Fibroblast of mammary gland (primary cell): Measurements from ENCODE around the gene AGBL5.
A peak's percentile ranks its signal among the peaks of the same experiment; 100 is the strongest.

Experiments used
- DNase-seq: peaks from one replicate; pipeline ENCODE4 v3.0.0-alpha.2; 2010; ENCODE audit warnings: low read depth
- H3K4me3 ChIP-seq: 2 replicates; pipeline ENCODE4 v1.5.1; 2011; ENCODE audit warnings: low read depth, mild to moderate bottlenecking, low read length, moderate library complexity; ENCODE audit not compliant: control insufficient read depth
- TF ChIP-seq, protein P1 (sequence below): conservative IDR thresholded peaks from 2 replicates; pipeline ENCODE4 v1.5.1; 2011; ENCODE audit warnings: low read depth, low read length, inconsistent platforms; ENCODE audit not compliant: control insufficient read depth, insufficient read depth

The AGBL5 gene, protein sequence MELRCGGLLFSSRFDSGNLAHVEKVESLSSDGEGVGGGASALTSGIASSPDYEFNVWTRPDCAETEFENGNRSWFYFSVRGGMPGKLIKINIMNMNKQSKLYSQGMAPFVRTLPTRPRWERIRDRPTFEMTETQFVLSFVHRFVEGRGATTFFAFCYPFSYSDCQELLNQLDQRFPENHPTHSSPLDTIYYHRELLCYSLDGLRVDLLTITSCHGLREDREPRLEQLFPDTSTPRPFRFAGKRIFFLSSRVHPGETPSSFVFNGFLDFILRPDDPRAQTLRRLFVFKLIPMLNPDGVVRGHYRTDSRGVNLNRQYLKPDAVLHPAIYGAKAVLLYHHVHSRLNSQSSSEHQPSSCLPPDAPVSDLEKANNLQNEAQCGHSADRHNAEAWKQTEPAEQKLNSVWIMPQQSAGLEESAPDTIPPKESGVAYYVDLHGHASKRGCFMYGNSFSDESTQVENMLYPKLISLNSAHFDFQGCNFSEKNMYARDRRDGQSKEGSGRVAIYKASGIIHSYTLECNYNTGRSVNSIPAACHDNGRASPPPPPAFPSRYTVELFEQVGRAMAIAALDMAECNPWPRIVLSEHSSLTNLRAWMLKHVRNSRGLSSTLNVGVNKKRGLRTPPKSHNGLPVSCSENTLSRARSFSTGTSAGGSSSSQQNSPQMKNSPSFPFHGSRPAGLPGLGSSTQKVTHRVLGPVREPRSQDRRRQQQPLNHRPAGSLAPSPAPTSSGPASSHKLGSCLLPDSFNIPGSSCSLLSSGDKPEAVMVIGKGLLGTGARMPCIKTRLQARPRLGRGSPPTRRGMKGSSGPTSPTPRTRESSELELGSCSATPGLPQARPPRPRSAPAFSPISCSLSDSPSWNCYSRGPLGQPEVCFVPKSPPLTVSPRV

DNA sequence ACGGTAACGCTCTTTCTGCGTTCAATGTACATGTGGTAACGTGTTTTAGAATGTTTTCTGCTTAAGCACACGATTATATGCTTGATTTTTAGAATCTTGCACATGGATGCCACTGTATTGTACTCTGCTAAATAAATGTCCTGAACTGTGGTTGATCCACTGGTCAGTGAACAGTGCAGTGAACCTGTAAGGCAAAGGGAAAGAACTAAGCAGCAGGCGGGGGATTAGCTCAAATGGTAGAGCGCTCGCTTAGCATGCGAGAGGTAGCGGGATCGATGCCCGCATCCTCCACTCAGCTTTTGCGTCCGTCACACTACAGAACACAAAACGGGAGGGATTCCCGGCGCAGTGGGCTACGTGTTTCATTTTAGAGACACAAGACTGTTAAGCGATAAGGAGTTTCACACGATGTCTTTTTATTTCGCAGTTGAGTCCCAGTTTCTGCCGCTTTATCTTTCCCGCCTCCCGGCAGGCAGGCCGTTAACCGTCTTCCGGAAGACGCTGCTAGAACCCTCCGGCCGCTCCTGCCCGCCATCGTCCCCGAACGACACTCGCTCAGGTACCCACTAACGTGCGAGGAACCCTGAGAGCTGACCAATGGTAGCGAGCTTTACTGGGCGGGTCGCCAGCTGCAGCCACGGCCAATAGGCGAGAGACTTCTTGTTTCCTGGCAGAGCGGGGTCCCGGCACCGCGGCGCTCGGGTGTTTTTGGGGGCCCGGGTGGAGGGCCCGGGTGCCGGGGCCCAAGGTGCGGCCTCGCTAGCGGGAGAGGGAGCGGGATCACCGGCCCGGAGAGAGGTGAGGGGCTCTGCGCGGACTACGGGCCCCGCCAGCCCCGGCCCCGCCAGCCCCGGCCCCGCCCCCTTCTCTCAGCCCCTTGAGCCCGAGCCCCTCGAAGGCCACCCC lies at the start of gene AGBL5:
Gene AGBL5 (plus strand): TSS at position 673 of the 906 bp plus-strand sequence. CDS start 1,291 bp downstream, outside the sequence.
- TF ChIP-seq, protein P1, sequence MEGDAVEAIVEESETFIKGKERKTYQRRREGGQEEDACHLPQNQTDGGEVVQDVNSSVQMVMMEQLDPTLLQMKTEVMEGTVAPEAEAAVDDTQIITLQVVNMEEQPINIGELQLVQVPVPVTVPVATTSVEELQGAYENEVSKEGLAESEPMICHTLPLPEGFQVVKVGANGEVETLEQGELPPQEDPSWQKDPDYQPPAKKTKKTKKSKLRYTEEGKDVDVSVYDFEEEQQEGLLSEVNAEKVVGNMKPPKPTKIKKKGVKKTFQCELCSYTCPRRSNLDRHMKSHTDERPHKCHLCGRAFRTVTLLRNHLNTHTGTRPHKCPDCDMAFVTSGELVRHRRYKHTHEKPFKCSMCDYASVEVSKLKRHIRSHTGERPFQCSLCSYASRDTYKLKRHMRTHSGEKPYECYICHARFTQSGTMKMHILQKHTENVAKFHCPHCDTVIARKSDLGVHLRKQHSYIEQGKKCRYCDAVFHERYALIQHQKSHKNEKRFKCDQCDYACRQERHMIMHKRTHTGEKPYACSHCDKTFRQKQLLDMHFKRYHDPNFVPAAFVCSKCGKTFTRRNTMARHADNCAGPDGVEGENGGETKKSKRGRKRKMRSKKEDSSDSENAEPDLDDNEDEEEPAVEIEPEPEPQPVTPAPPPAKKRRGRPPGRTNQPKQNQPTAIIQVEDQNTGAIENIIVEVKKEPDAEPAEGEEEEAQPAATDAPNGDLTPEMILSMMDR, result no peak
- DNase-seq, result peak; percentile 90
- H3K4me3 ChIP-seq, result peak within 1 kb of the TSS; percentile 84

DNA sequence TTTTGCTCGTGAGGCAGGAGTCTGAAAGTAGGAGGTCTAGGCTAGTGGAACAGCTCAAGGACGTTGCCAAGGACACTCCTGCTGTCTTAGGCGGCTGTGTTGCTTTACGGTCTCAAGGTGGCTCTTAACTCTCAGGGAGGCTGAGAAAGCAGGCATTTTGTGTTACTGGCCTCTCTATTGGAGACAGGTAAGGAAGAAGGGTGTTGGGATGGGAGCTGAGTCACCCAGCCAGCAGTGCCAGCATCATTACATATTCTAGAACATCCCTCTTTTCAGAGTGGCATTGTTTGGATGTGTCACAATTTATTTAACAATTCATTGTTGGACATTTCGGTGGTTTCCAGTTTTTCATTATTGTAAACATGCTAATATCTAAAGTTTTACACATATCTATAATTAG lies 49.5 kb upstream of the AGBL5 start:
- TF ChIP-seq, protein P1, result no peak
- DNase-seq, result no peak
- no peak overlapping the region for H3K4me3 ChIP-seq

DNA sequence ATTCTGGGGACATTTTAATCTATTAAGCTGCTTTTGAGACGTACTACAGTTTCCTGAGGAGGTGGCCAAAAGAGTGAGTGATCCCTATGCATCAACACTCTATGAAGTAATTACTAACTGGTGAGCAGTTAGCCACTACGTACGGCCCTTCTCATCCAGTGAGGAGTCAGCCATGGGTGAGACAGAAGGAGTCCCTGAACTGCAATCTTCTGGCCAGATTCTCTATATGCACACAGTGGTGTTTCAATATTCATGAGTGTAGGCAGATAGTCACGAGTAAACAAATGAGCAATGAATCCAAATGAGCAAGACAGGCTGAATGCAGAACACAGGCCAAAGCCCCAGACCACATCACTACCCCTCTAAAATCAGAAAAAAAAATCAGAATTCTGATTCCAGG lies 48.5 kb upstream of the AGBL5 start:
- no peak overlapping the region for H3K4me3 ChIP-seq
- DNase-seq, result peak; percentile 68
- TF ChIP-seq, protein P1, result no peak

DNA sequence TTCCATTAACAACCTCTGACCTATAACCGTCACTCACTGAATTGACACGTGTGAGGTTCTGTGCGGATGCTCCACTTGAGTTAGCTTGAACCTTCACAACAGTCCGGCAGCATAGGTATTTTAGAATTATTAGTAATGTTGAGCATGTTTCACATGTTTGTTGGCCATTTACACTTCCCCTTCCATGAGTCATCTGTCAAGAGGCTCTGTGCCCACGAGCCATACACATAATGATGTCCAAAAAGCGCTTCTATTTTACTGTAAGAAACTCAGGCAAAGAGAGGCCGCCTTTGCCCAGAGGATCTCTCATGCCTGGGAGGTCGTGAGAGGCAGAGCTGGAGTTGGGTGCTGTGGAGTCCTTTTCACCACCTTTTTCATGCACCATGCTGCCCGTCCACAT lies 47.6 kb upstream of the AGBL5 start:
- TF ChIP-seq, protein P1, result no peak
- H3K4me3 ChIP-seq, result no peak overlapping the region
- DNase-seq, result peak; percentile 59

DNA sequence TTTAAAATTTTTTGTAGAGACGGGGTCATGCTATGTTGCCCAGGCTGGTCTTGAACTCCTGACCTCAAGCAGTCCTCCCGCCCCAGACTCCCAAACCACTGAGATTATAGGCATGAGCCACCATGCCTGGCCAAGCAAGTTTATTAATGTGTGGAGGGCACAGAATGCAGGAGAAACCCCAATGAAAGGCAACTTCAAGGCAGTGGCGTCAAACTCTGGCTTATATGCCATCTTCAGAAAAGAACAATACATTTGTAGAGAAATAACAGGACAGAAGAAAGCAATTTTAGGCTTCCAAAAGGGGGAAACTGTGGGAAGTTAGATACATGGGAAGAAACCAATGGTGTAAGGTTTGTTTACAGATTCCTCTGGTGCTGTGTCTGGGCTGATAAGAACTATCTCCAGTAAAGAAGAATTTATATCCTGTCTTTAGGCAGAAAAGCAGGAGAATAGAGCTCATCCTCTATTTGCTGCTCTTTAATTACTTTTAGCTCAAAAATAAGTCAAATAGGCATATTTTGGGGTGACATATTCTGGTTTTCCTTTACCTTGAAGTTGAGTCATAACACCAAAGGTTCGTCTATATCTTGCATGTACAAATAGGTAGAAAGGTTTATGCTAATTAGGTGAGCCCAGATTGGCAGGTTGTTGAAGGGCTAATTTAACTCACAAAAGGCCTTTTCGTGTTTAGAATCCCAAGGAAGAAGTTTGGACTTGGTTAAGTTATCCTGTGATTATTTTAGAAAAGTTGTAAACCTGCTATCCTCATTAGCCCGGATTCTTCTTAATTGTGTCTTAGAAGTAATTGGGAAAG lies 44.7 kb upstream of the AGBL5 start:
- TF ChIP-seq, protein P1, result no peak
- DNase-seq, result no peak
- no peak overlapping the region for H3K4me3 ChIP-seq
